ENCODE data around the gene C1QTNF3. TPM values are rescaled to one million over a fixed set of nuclear protein-coding genes. Genes with fewer than 3 reads are reported as not detected.
"Not testable (repeated sequence)": the region's sequence is repeated elsewhere in the genome, so short reads cannot be mapped to it uniquely, and the experiment has no call there.

Gene C1QTNF3
- total and polyA plus RNA-seq, 2 donors, result 5.0 to 25.1 TPM

- H3K4me1 ChIP-seq (ENCODE audit: control insufficient read depth in 2 of 2, insufficient read depth in 2 of 2, low read length in 2 of 2), result no peaks in the 10 kb centered on the region
- H3K4me3 ChIP-seq (ENCODE audit: low read length in 2 of 2), result no peak overlapping the region
- 97% methylated on average over 2 of the region's 2 CpGs for WGBS
- peaks cover 18 to 28% of the 10 kb centered on the region in 2 donors for H3K36me3 ChIP-seq (ENCODE audit: control insufficient read depth in 2 of 2, insufficient read depth in 2 of 2, low read length in 1 of 2)
- DNase-seq (ENCODE audit: low read depth in 6 of 9, low spot score in 9 of 9), result no peak
- no peaks in the 10 kb centered on the region for H3K9me3 ChIP-seq (ENCODE audit: control insufficient read depth in 2 of 2, insufficient read depth in 1 of 2, low read length in 1 of 2)
- H3K27me3 ChIP-seq (ENCODE audit: control insufficient read depth in 2 of 2, insufficient read depth in 1 of 2, low read length in 1 of 2), result no peaks in the 10 kb centered on the region
- H3K27ac ChIP-seq (ENCODE audit: low read depth in 1 of 2, low read length in 1 of 2), result no peak overlapping the region
Measured at GRCh38 chr5:34031117-34031516, 11.9 kb downstream of the C1QTNF3 start.

GRCh38 chr5:34030585-34030984 is 12.4 kb downstream of the C1QTNF3 start:
- peaks cover 19 to 28% of the 10 kb centered on the region in 2 donors for H3K36me3 ChIP-seq (ENCODE audit: control insufficient read depth in 2 of 2, insufficient read depth in 2 of 2, low read length in 1 of 2)
- WGBS, result 97% methylated on average over 2 of the region's 2 CpGs
- not testable (repeated sequence) for H3K9me3 ChIP-seq (ENCODE audit: control insufficient read depth in 2 of 2, insufficient read depth in 1 of 2, low read length in 1 of 2); H3K27me3 ChIP-seq (ENCODE audit: control insufficient read depth in 2 of 2, insufficient read depth in 1 of 2, low read length in 1 of 2); H3K4me1 ChIP-seq (ENCODE audit: control insufficient read depth in 2 of 2, insufficient read depth in 2 of 2, low read length in 2 of 2); DNase-seq (ENCODE audit: low read depth in 6 of 9, low spot score in 9 of 9); H3K27ac ChIP-seq (ENCODE audit: low read depth in 1 of 2, low read length in 1 of 2); H3K4me3 ChIP-seq (ENCODE audit: low read length in 2 of 2)

- Histone ChIP-seq H3K27ac (ENCODE audit: low read depth in 1 of 2, low read length in 1 of 2) (no peak overlapping the region), H3K9me3 (ENCODE audit: control insufficient read depth in 2 of 2, insufficient read depth in 1 of 2, low read length in 1 of 2) (no peaks in the 10 kb centered on the region), H3K4me3 (ENCODE audit: low read length in 2 of 2) (no peak overlapping the region), H3K4me1 (ENCODE audit: control insufficient read depth in 2 of 2, insufficient read depth in 2 of 2, low read length in 2 of 2) (no peaks in the 10 kb centered on the region), H3K27me3 (ENCODE audit: control insufficient read depth in 2 of 2, insufficient read depth in 1 of 2, low read length in 1 of 2) (no peaks in the 10 kb centered on the region), H3K36me3 (ENCODE audit: control insufficient read depth in 2 of 2, insufficient read depth in 2 of 2, low read length in 1 of 2) (peaks cover 13 to 23% of the 10 kb centered on the region in 2 donors)
- 99% methylated on average over 1 of the region's 1 CpG for WGBS
- no peak for DNase-seq (ENCODE audit: low read depth in 6 of 9, low spot score in 9 of 9)
Measured at GRCh38 chr5:34030048-34030447, 13.0 kb downstream of the C1QTNF3 start.

- Histone ChIP-seq H3K4me3 (ENCODE audit: low read length in 2 of 2) (no peak overlapping the region), H3K9me3 (ENCODE audit: control insufficient read depth in 2 of 2, insufficient read depth in 1 of 2, low read length in 1 of 2) (no peaks in the 10 kb centered on the region), H3K27me3 (ENCODE audit: control insufficient read depth in 2 of 2, insufficient read depth in 1 of 2, low read length in 1 of 2) (no peaks in the 10 kb centered on the region), H3K36me3 (ENCODE audit: control insufficient read depth in 2 of 2, insufficient read depth in 2 of 2, low read length in 1 of 2) (peaks cover 10 to 24% of the 10 kb centered on the region in 2 donors), H3K4me1 (ENCODE audit: control insufficient read depth in 2 of 2, insufficient read depth in 2 of 2, low read length in 2 of 2) (no peaks in the 10 kb centered on the region), H3K27ac (ENCODE audit: low read depth in 1 of 2, low read length in 1 of 2) (no peak overlapping the region)
- WGBS, result 92% methylated on average over 3 of the region's 3 CpGs
- DNase-seq (ENCODE audit: low read depth in 6 of 9, low spot score in 9 of 9), result no peak
Measured at GRCh38 chr5:34028349-34028748, 14.7 kb downstream of the C1QTNF3 start.

GRCh38 chr5:34026089-34026761 is 16.8 kb downstream of the C1QTNF3 start:
- no peak overlapping the region for H3K27ac ChIP-seq (ENCODE audit: low read depth in 1 of 2, low read length in 1 of 2)
- no peak overlapping the region for H3K4me3 ChIP-seq (ENCODE audit: low read length in 2 of 2)
- H3K9me3 ChIP-seq (ENCODE audit: control insufficient read depth in 2 of 2, insufficient read depth in 1 of 2, low read length in 1 of 2), result no peaks in the 10 kb centered on the region
- no peak for DNase-seq (ENCODE audit: low read depth in 6 of 9, low spot score in 9 of 9)
- 97% methylated on average over 9 of the region's 9 CpGs for WGBS
- no peaks in the 10 kb centered on the region for H3K27me3 ChIP-seq (ENCODE audit: control insufficient read depth in 2 of 2, insufficient read depth in 1 of 2, low read length in 1 of 2)
- peaks cover 5 to 12% of the 10 kb centered on the region in 2 donors for H3K4me1 ChIP-seq (ENCODE audit: control insufficient read depth in 2 of 2, insufficient read depth in 2 of 2, low read length in 2 of 2)
- peaks cover 6 to 20% of the 10 kb centered on the region in 2 donors for H3K36me3 ChIP-seq (ENCODE audit: control insufficient read depth in 2 of 2, insufficient read depth in 2 of 2, low read length in 1 of 2)

GRCh38 chr5:34022121-34022705 is 20.8 kb downstream of the C1QTNF3 start:
- peaks cover 10 to 11% of the 10 kb centered on the region in 2 donors for H3K36me3 ChIP-seq (ENCODE audit: control insufficient read depth in 2 of 2, insufficient read depth in 2 of 2, low read length in 1 of 2)
- H3K4me1 ChIP-seq (ENCODE audit: control insufficient read depth in 2 of 2, insufficient read depth in 2 of 2, low read length in 2 of 2), result peaks cover 6 to 12% of the 10 kb centered on the region in 2 donors
- no peak overlapping the region for H3K4me3 ChIP-seq (ENCODE audit: low read length in 2 of 2)
- no peaks in the 10 kb centered on the region for H3K27me3 ChIP-seq (ENCODE audit: control insufficient read depth in 2 of 2, insufficient read depth in 1 of 2, low read length in 1 of 2)
- H3K27ac ChIP-seq (ENCODE audit: low read depth in 1 of 2, low read length in 1 of 2), result peak overlapping the region; percentile 27 to 47
- 3% methylated on average over 2 of the region's 2 CpGs for WGBS
- peak in 6 of 9 donors; percentile 29 to 85 (median 56) for DNase-seq (ENCODE audit: low read depth in 6 of 9, low spot score in 9 of 9)
- no peaks in the 10 kb centered on the region for H3K9me3 ChIP-seq (ENCODE audit: control insufficient read depth in 2 of 2, insufficient read depth in 1 of 2, low read length in 1 of 2)

- Histone ChIP-seq H3K27me3 (ENCODE audit: control insufficient read depth in 2 of 2, insufficient read depth in 1 of 2, low read length in 1 of 2) (no peaks in the 10 kb centered on the region), H3K9me3 (ENCODE audit: control insufficient read depth in 2 of 2, insufficient read depth in 1 of 2, low read length in 1 of 2) (no peaks in the 10 kb centered on the region), H3K27ac (ENCODE audit: low read depth in 1 of 2, low read length in 1 of 2) (no peak overlapping the region), H3K4me1 (ENCODE audit: control insufficient read depth in 2 of 2, insufficient read depth in 2 of 2, low read length in 2 of 2) (peaks cover 6 to 12% of the 10 kb centered on the region in 2 donors), H3K36me3 (ENCODE audit: control insufficient read depth in 2 of 2, insufficient read depth in 2 of 2, low read length in 1 of 2) (peaks cover 9 to 11% of the 10 kb centered on the region in 2 donors), H3K4me3 (ENCODE audit: low read length in 2 of 2) (no peak overlapping the region)
- WGBS, result 75% methylated on average over 2 of the region's 2 CpGs
- peak in 1 of 9 donors; percentile 41 for DNase-seq (ENCODE audit: low read depth in 6 of 9, low spot score in 9 of 9)
Measured at GRCh38 chr5:34021334-34021733, 21.7 kb downstream of the C1QTNF3 start.

GRCh38 chr5:34020726-34021125 is 22.3 kb downstream of the C1QTNF3 start:
- 100% methylated on average over 1 of the region's 1 CpG for WGBS
- no peaks in the 10 kb centered on the region for H3K9me3 ChIP-seq (ENCODE audit: control insufficient read depth in 2 of 2, insufficient read depth in 1 of 2, low read length in 1 of 2)
- peaks cover 6 to 12% of the 10 kb centered on the region in 2 donors for H3K4me1 ChIP-seq (ENCODE audit: control insufficient read depth in 2 of 2, insufficient read depth in 2 of 2, low read length in 2 of 2)
- H3K4me3 ChIP-seq (ENCODE audit: low read length in 2 of 2), result no peak overlapping the region
- peaks cover 4 to 11% of the 10 kb centered on the region in 2 donors for H3K36me3 ChIP-seq (ENCODE audit: control insufficient read depth in 2 of 2, insufficient read depth in 2 of 2, low read length in 1 of 2)
- no peak overlapping the region for H3K27ac ChIP-seq (ENCODE audit: low read depth in 1 of 2, low read length in 1 of 2)
- H3K27me3 ChIP-seq (ENCODE audit: control insufficient read depth in 2 of 2, insufficient read depth in 1 of 2, low read length in 1 of 2), result no peaks in the 10 kb centered on the region
- DNase-seq (ENCODE audit: low read depth in 6 of 9, low spot score in 9 of 9), result no peak

- Histone ChIP-seq H3K4me1 (ENCODE audit: control insufficient read depth in 2 of 2, insufficient read depth in 2 of 2, low read length in 2 of 2) (peaks cover 3 to 8% of the 10 kb centered on the region in 2 donors), H3K9me3 (ENCODE audit: control insufficient read depth in 2 of 2, insufficient read depth in 1 of 2, low read length in 1 of 2) (no peaks in the 10 kb centered on the region), H3K36me3 (ENCODE audit: control insufficient read depth in 2 of 2, insufficient read depth in 2 of 2, low read length in 1 of 2) (peaks cover 0 to 4% of the 10 kb centered on the region in 2 donors), H3K27me3 (ENCODE audit: control insufficient read depth in 2 of 2, insufficient read depth in 1 of 2, low read length in 1 of 2) (no peaks in the 10 kb centered on the region), H3K4me3 (ENCODE audit: low read length in 2 of 2) (no peak overlapping the region), H3K27ac (ENCODE audit: low read depth in 1 of 2, low read length in 1 of 2) (no peak overlapping the region)
- no peak for DNase-seq (ENCODE audit: low read depth in 6 of 9, low spot score in 9 of 9)
- WGBS, result 100% methylated on average over 2 of the region's 2 CpGs
Measured at GRCh38 chr5:34017254-34017653, 25.8 kb downstream of the C1QTNF3 start.
